H1 (cell line): ENCODE data around the gene COQ2. TPM values are rescaled to one million over a fixed set of nuclear protein-coding genes. Genes with fewer than 3 reads are reported as not detected.

ENCODE experiments used
- CTCF ChIA-PET: fragments of 300-600 bp; sonication (Branson Sonifier 250); formaldehyde crosslinking; loops from one replicate; lab custom pipeline; 2021; ENCODE audit not compliant: partially characterized antibody; lab: Charles Lee
- POLR2A ChIA-PET: fragments of 300-600 bp; sonication (Branson Sonifier 250); formaldehyde crosslinking; loops from one replicate; lab custom pipeline; 2021; ENCODE audit warnings: inconsistent platforms; ENCODE audit not compliant: partially characterized antibody; lab: Charles Lee
- DNase-seq, 2 experiments: peaks; one replicate each; pipeline versions ENCODE4 v3.0.0 to v3.0.0-alpha.2; 2010 to 2022; ENCODE audit warnings: low spot score in 2 of 2, low read depth in 1 of 2, mixed read lengths in 1 of 2
- FAIRE-seq: peaks from 2 replicates; lab custom pipeline; 2011; peaks lifted over from hg19 to GRCh38; lab: Jason Lieb, UNC
- H2AFZ ChIP-seq: 2 replicates; pipeline ENCODE4 v1.8.1; 2012; ENCODE audit warnings: low read length, inconsistent platforms
- H2AK5ac ChIP-seq: 2 replicates; pipeline ENCODE4 v1.6.1; 2013; ENCODE audit warnings: low read depth, low read length
- H2BK120ac ChIP-seq: replicated peaks from 2 replicates; pipeline ENCODE3; 2013; ENCODE audit warnings: low read depth, low read length, inconsistent platforms
- H2BK12ac ChIP-seq: 2 replicates; pipeline ENCODE4 v1.6.1; 2013; ENCODE audit warnings: low read depth, low read length
- H2BK15ac ChIP-seq: 2 replicates; pipeline ENCODE4 v1.6.1; 2013; ENCODE audit warnings: low read length
- H2BK20ac ChIP-seq: 2 replicates; pipeline ENCODE4 v1.6.1; 2013; ENCODE audit warnings: low read length
- H2BK5ac ChIP-seq: 2 replicates; pipeline ENCODE4 v1.6.1; 2013; ENCODE audit warnings: low read depth, low read length
- H3K14ac ChIP-seq: 2 replicates; pipeline ENCODE4 v1.6.1; 2013; ENCODE audit warnings: inconsistent platforms; ENCODE audit not compliant: insufficient read length
- H3K18ac ChIP-seq: 2 replicates; pipeline ENCODE4 v1.6.1; 2013; ENCODE audit warnings: low read length; ENCODE audit errors: extremely low read depth
- H3K23ac ChIP-seq: 2 replicates; pipeline ENCODE4 v1.6.1; 2013; ENCODE audit warnings: inconsistent platforms; ENCODE audit not compliant: insufficient read length
- H3K23me2 ChIP-seq: 2 replicates; pipeline ENCODE4 v1.6.1; 2013; ENCODE audit warnings: low read depth, low read length
- H3K27ac ChIP-seq: 2 replicates; pipeline ENCODE4 v1.6.1; 2011; ENCODE audit warnings: low read depth, low read length, inconsistent platforms
- H3K27me3 ChIP-seq, 4 experiments: replicated peaks in 1 of 4; 1 replicate in 1 of 4; 2 replicates in 3 of 4; pipeline versions ENCODE4 v1.6.1 to v1.8.1; 2011 to 2013; ENCODE audit warnings: low read length in 3 of 4, mild to moderate bottlenecking in 3 of 4, inconsistent platforms in 2 of 4, mixed read lengths in 2 of 4, moderate library complexity in 1 of 4; ENCODE audit not compliant: control insufficient read depth in 3 of 4, insufficient read depth in 3 of 4; ENCODE audit errors: extremely low read depth in 1 of 4
- H3K36me3 ChIP-seq, 4 experiments: 2 replicates each; pipeline versions ENCODE4 v1.6.1 to v1.8.1; 2011 to 2013; ENCODE audit warnings: mild to moderate bottlenecking in 4 of 4, low read length in 3 of 4, moderate library complexity in 2 of 4, control low read depth in 1 of 4, inconsistent platforms in 1 of 4; ENCODE audit not compliant: insufficient read depth in 4 of 4, control insufficient read depth in 2 of 4
- H3K4ac ChIP-seq: replicated peaks from 2 replicates; pipeline ENCODE3; 2013; ENCODE audit warnings: low read length, low read depth, mixed read lengths, inconsistent platforms; ENCODE audit not compliant: insufficient read length
- H3K4me1 ChIP-seq, 4 experiments: replicated peaks in 1 of 4; 1 replicate in 1 of 4; 2 replicates in 3 of 4; pipeline versions ENCODE4 v1.6.1 to v1.8.1; 2011 to 2013; ENCODE audit warnings: low read length in 3 of 4, inconsistent platforms in 2 of 4, mixed read lengths in 1 of 4; ENCODE audit not compliant: insufficient read depth in 4 of 4, control insufficient read depth in 3 of 4
- H3K4me2 ChIP-seq, 2 experiments: 2 replicates each; pipeline versions ENCODE4 v1.6.1 to v1.8.1; 2011 to 2013; ENCODE audit warnings: low read depth in 2 of 2, low read length in 2 of 2, control low read depth in 1 of 2, inconsistent platforms in 1 of 2, mild to moderate bottlenecking in 1 of 2; ENCODE audit not compliant: insufficient read depth in 1 of 2
- H3K4me3 ChIP-seq, 4 experiments: fragments of 200-600, 300-600 bp in 1 of 4; sonication (generic), shearing (Covaris generic), sonication (Bioruptor Twin) in 1 of 4; 2 replicates each; pipeline versions ENCODE4 v1.5.1 to v1.8.1; 2011 to 2016; ENCODE audit warnings: low read length in 4 of 4, low read depth in 3 of 4, control low read depth in 2 of 4, inconsistent platforms in 2 of 4, mild to moderate bottlenecking in 2 of 4, mixed read lengths in 1 of 4, moderate library complexity in 1 of 4; ENCODE audit not compliant: insufficient read depth in 2 of 4; ENCODE audit errors: extremely low read depth in 1 of 4
- H3K56ac ChIP-seq: replicated peaks from 2 replicates; pipeline ENCODE3; 2013; ENCODE audit warnings: low read depth, mild to moderate bottlenecking, mixed read lengths, low read length, inconsistent platforms; ENCODE audit not compliant: insufficient read length
- H3K79me1 ChIP-seq: 2 replicates; pipeline ENCODE4 v1.6.1; 2013; ENCODE audit warnings: low read depth, low read length, control low read depth
- H3K79me2 ChIP-seq, 2 experiments: 2 replicates each; pipeline versions ENCODE4 v1.6.1 to v1.8.1; 2012 to 2013; ENCODE audit warnings: low read length in 2 of 2, mild to moderate bottlenecking in 2 of 2, inconsistent platforms in 1 of 2; ENCODE audit not compliant: insufficient read depth in 2 of 2, control insufficient read depth in 1 of 2
- H3K9ac ChIP-seq, 4 experiments: replicated peaks in 1 of 4; 1 replicate in 1 of 4; 2 replicates in 3 of 4; pipeline versions ENCODE4 v1.6.1 to v1.8.1; 2011 to 2013; ENCODE audit warnings: low read depth in 3 of 4, low read length in 3 of 4, control low read depth in 2 of 4, mild to moderate bottlenecking in 2 of 4, moderate library complexity in 2 of 4, inconsistent platforms in 1 of 4; ENCODE audit errors: extremely low read depth in 1 of 4
- H3K9me3 ChIP-seq, 2 experiments: 2 replicates each; pipeline versions ENCODE4 v1.6.1 to v1.8.1; 2012 to 2013; ENCODE audit warnings: mild to moderate bottlenecking in 2 of 2, moderate library complexity in 2 of 2, control low read depth in 1 of 2, inconsistent platforms in 1 of 2, low read depth in 1 of 2, low read length in 1 of 2, mixed read lengths in 1 of 2; ENCODE audit not compliant: insufficient read depth in 2 of 2
- H4K20me1 ChIP-seq, 2 experiments: replicated peaks in 1 of 2; 2 replicates each; pipeline versions ENCODE3 to v1.8.1; 2011 to 2013; ENCODE audit warnings: inconsistent platforms in 2 of 2, low read length in 2 of 2, mild to moderate bottlenecking in 1 of 2; ENCODE audit not compliant: insufficient read depth in 2 of 2, control insufficient read depth in 1 of 2
- H4K5ac ChIP-seq: 2 replicates; pipeline ENCODE4 v1.6.1; 2013; ENCODE audit warnings: low read length, low read depth, mixed read lengths, inconsistent platforms; ENCODE audit not compliant: insufficient read length
- H4K8ac ChIP-seq: 2 replicates; pipeline ENCODE4 v1.8.0; 2013; ENCODE audit warnings: mild to moderate bottlenecking, moderate library complexity, low read length, inconsistent platforms; ENCODE audit not compliant: insufficient read depth; ENCODE audit errors: extremely low read depth
- H4K91ac ChIP-seq: replicated peaks from 2 replicates; pipeline ENCODE3; 2013; ENCODE audit warnings: low read length, mixed read lengths, inconsistent platforms; ENCODE audit not compliant: insufficient read length
- BCL11A ChIP-seq, 2 experiments: IDR thresholded peaks; one replicate each; pipeline ENCODE4 v1.6.1; 2011; ENCODE audit warnings: low read depth in 2 of 2, low read length in 2 of 2, mild to moderate bottlenecking in 2 of 2
- CTBP2 ChIP-seq: IDR thresholded peaks from 2 replicates; pipeline ENCODE4 v1.7.0; 2011; ENCODE audit warnings: borderline replicate concordance, mild to moderate bottlenecking, moderate library complexity, mixed read lengths, low read length; ENCODE audit not compliant: insufficient read depth, insufficient read length
- HDAC6 ChIP-seq: IDR thresholded peaks from one replicate; pipeline ENCODE4 v1.7.1; 2012; ENCODE audit warnings: low read depth, mild to moderate bottlenecking, inconsistent platforms, low read length, moderate library complexity
- JUN ChIP-seq: IDR thresholded peaks from 2 replicates; pipeline ENCODE4 v1.6.1; 2011; ENCODE audit warnings: low read depth, mild to moderate bottlenecking, improper control_type of control experiment, low read length
- NRF1 ChIP-seq: IDR thresholded peaks from 2 replicates; pipeline ENCODE4 v1.6.1; 2011; ENCODE audit warnings: mild to moderate bottlenecking, low read depth, low read length, improper control_type of control experiment
- SP2 ChIP-seq: IDR thresholded peaks from 2 replicates; pipeline ENCODE4 v1.6.1; 2012; ENCODE audit warnings: mild to moderate bottlenecking, low read length, inconsistent platforms
- YY1 ChIP-seq: IDR thresholded peaks from 2 replicates; pipeline ENCODE4 v1.6.1; 2011; ENCODE audit warnings: low read depth, mild to moderate bottlenecking, low read length
- WGBS, 2 experiments: shearing (Covaris generic) in 1 of 2; methylation state at CpG; one replicate each; pipeline versions ENCODE4 v1.1.6 to v1.1.7; 2013 to 2015; ENCODE audit warnings: low lambda C conversion rate in 2 of 2, mixed read lengths in 2 of 2, inconsistent platforms in 1 of 2, low coverage in 1 of 2, missing lambda C conversion rate in 1 of 2; ENCODE audit not compliant: insufficient replicate concordance in 2 of 2, insufficient coverage in 1 of 2, insufficient read length in 1 of 2; ENCODE audit errors: extremely low coverage in 1 of 2, missing lambda C conversion rate in 1 of 2; 5-methylcytosine and 5-hydroxymethylcytosine counted together
- polyA plus RNA-seq, 7 experiments: library from polyadenylated mRNA; depleted of rRNA in 3 of 7; stranded (reverse) in 5 of 7; unstranded in 2 of 7; fragments of >200 nt in 5 of 7; fragments of 200-250 nt in 2 of 7; gene quantifications; 1 replicate in 5 of 7; 2 replicates in 1 of 7; 4 replicates in 1 of 7; pipeline versions ENCODE4 v1.2.1 to v1.2.3, GENCODE V29; 2011 to 2013; ENCODE audit warnings: missing spikeins in 2 of 7, mixed read lengths in 2 of 7
- total RNA-seq: library from RNA; stranded (reverse); fragmentation: NEBNext Ultra II Directional; extraction: Animal tissue kit (Norgen Biotek cat#: 25700); gene quantifications from 2 replicates; pipeline ENCODE4 v1.2.1, GENCODE V29; 2021

COQ2 gene
- total and polyA plus RNA-seq, 2 of the 8 experiments (the other 6 are each of a cell fraction or from before 2014, with no cell fraction given), result 21.5 to 22.9 TPM

- POLR2A ChIA-PET, result interaction anchor here (1.1 to 2.0 kb wide), 3 partner anchors 10 to 141 kb away, joined by 3 to 8 read pairs (median 6); no protein-coding TSS in a partner anchor
- no peak overlapping the region for H3K4me3 ChIP-seq
Observed at GRCh38 chr4:83250687-83251446, 33.7 kb downstream of the COQ2 start.

More at GRCh38 chr4:83250687-83251446, 33.7 kb downstream of the COQ2 start:
- no peaks in the 10 kb centered on the region for H4K20me1 ChIP-seq
- no peak overlapping the region for H3K4me2 ChIP-seq
- H3K27me3 ChIP-seq, result no peaks in the 10 kb centered on the region
- H2BK120ac ChIP-seq, result no peak overlapping the region
- no peak overlapping the region for H3K56ac ChIP-seq
- no peak overlapping the region for H2BK20ac ChIP-seq
- 84% methylated on average over 7 of the region's 7 CpGs; no CpG with 5 or more reads in 1 of the 2 experiments for WGBS, 2 experiments
- no peak overlapping the region for H2BK15ac ChIP-seq
- peaks cover 0 to 4% (median 2%) of the 10 kb centered on the region in 4 experiments; a peak in 3 of 7 replicates for H3K4me1 ChIP-seq
- CTCF ChIA-PET, result interaction anchor here (0.7 to 4.0 kb wide), 26 partner anchors 9 to 587 kb away, joined by 3 to 37 read pairs (median 5); no protein-coding TSS in a partner anchor
- H2AK5ac ChIP-seq, result no peak overlapping the region
- no peak overlapping the region for H3K27ac ChIP-seq
- no peak overlapping the region for H2AFZ ChIP-seq
- H3K36me3 ChIP-seq, result no peaks in the 10 kb centered on the region
- H2BK12ac ChIP-seq, result no peak overlapping the region
- TF ChIP-seq JUN (no peak), YY1 (no peak), SP2 (no peak), HDAC6 (no peak), BCL11A (IDR thresholded peaks at IDR 0.05; ENCODE audit: low read depth in 2 of 2, low read length in 2 of 2) (no peak), CTBP2 (no peak), NRF1 (no peak)
- H2BK5ac ChIP-seq, result no peak overlapping the region
- no peak overlapping the region for H3K23ac ChIP-seq
- H3K79me1 ChIP-seq, result no peaks in the 10 kb centered on the region
- no peak overlapping the region for H3K14ac ChIP-seq
- H3K4ac ChIP-seq, result no peak overlapping the region
- FAIRE-seq (no peak), DNase-seq (no peak)
- H4K5ac ChIP-seq, result no peak overlapping the region
- no peaks in the 10 kb centered on the region for H3K79me2 ChIP-seq
- H4K91ac ChIP-seq, result no peak overlapping the region
- no peak overlapping the region; the same call in 1 of the 2 replicates for H3K18ac ChIP-seq
- no peak overlapping the region for H4K8ac ChIP-seq
- H3K23me2 ChIP-seq, result no peaks in the 10 kb centered on the region
- no peak overlapping the region for H3K9ac ChIP-seq
- no peaks in the 10 kb centered on the region for H3K9me3 ChIP-seq
